DMS153 treated with DMSO at 0.1 percent for 48 hours (cell line): ENCODE results near the gene MARCHF6.
"Not testable (repeated sequence)": the region's sequence is repeated elsewhere in the genome, so short reads cannot be mapped to it uniquely, and the experiment has no call there.

Experiments used
- DNase-seq: peaks from one replicate; lab custom pipeline; 2025; ENCODE audit not compliant: unreplicated experiment; lab: John Stamatoyannopoulos, UW

The MARCHF6 gene

GRCh38 chr5:10353241-10354047 is at the start of gene MARCHF6:
Gene MARCHF6 (plus strand): TSS chr5:10353695. CDS start chr5:10353899, 204 bp downstream.
- DNase-seq: peak; percentile 98

- DNase-seq: no peak
Measured at GRCh38 chr5:10303699-10304170, 49.8 kb upstream of the MARCHF6 start.

GRCh38 chr5:10304932-10305331 is 48.6 kb upstream of the MARCHF6 start:
- no peak for DNase-seq

GRCh38 chr5:10306114-10306513 is 47.4 kb upstream of the MARCHF6 start:
- DNase-seq: no peak

GRCh38 chr5:10306806-10307205 is 46.7 kb upstream of the MARCHF6 start:
- DNase-seq: peak; percentile 69

- peak; percentile 75 for DNase-seq
Measured at GRCh38 chr5:10307206-10308148, 46.0 kb upstream of the MARCHF6 start, which contains the start of gene CMBL. Gene CMBL (minus strand): TSS chr5:10307902. CDS start chr5:10290762, 17,140 bp downstream.

GRCh38 chr5:10308844-10309243 is 44.7 kb upstream of the MARCHF6 start:
- DNase-seq: no peak

- DNase-seq: peak; percentile 32
Measured at GRCh38 chr5:10310066-10310779, 43.3 kb upstream of the MARCHF6 start.

GRCh38 chr5:10310835-10311570 is 42.5 kb upstream of the MARCHF6 start:
- DNase-seq: not testable (repeated sequence)

GRCh38 chr5:10311595-10312425 is 41.7 kb upstream of the MARCHF6 start:
- no peak for DNase-seq

GRCh38 chr5:10315201-10315600 is 38.3 kb upstream of the MARCHF6 start:
- no peak for DNase-seq

GRCh38 chr5:10315824-10316509 is 37.5 kb upstream of the MARCHF6 start:
- DNase-seq: no peak

- no peak for DNase-seq
Measured at GRCh38 chr5:10317825-10318682, 35.4 kb upstream of the MARCHF6 start.

GRCh38 chr5:10319202-10319851 is 34.2 kb upstream of the MARCHF6 start:
- DNase-seq: no peak

GRCh38 chr5:10320793-10321192 is 32.7 kb upstream of the MARCHF6 start:
- DNase-seq: no peak

- no peak for DNase-seq
Measured at GRCh38 chr5:10321882-10322281, 31.6 kb upstream of the MARCHF6 start.
